ENCODE data around the gene TMC2. TPM values are rescaled to one million over a fixed set of nuclear protein-coding genes. Genes with fewer than 3 reads are reported as not detected.
"Not testable (repeated sequence)": the region's sequence is repeated elsewhere in the genome, so short reads cannot be mapped to it uniquely, and the experiment has no call there.

Gene TMC2
- total RNA-seq, result under 1 TPM in 1 of 2 donors, not detected in 1; 0.25 TPM

GRCh38 chr20:2536560-2536986 is at the start of gene TMC2:
TSS of gene TMC2 (plus strand) at chr20:2536573. CDS start at chr20:2536622, 49 bp downstream.
- H3K36me3 ChIP-seq, result no peaks in the 10 kb centered on the region
- H3K9me3 ChIP-seq, result no peaks in the 10 kb centered on the region
- no peaks in the 10 kb centered on the region for H3K27me3 ChIP-seq
- no peak for TF ChIP-seq CTCF (IDR thresholded peaks at IDR 0.05)
- H3K4me3 ChIP-seq, result no peak within 1 kb of the TSS
- DNase-seq, result no peak
- no peak within 1 kb of the TSS for H3K27ac ChIP-seq
- intact Hi-C loops (cut with DNase I), result no loop called here
- no peak within 1 kb of the TSS for H3K9ac ChIP-seq (ENCODE audit: low read depth in 2 of 2, low read length in 2 of 2)
- H3K4me1 ChIP-seq, result no peaks in the 10 kb centered on the region

GRCh38 chr20:2502808-2503384 is 33.5 kb upstream of the TMC2 start:
- H3K27me3 ChIP-seq; H3K36me3 ChIP-seq; H3K9me3 ChIP-seq; H3K27ac ChIP-seq; H3K9ac ChIP-seq (ENCODE audit: low read depth in 2 of 2, low read length in 2 of 2); H3K4me1 ChIP-seq; H3K4me3 ChIP-seq; intact Hi-C loops (cut with DNase I); DNase-seq: not testable (repeated sequence)

GRCh38 chr20:2504803-2505202 is 31.6 kb upstream of the TMC2 start:
- H3K9me3 ChIP-seq; H3K27ac ChIP-seq; H3K9ac ChIP-seq (ENCODE audit: low read depth in 2 of 2, low read length in 2 of 2); intact Hi-C loops (cut with DNase I); H3K27me3 ChIP-seq; H3K36me3 ChIP-seq; DNase-seq; H3K4me3 ChIP-seq; H3K4me1 ChIP-seq: not testable (repeated sequence)

- H3K36me3 ChIP-seq; H3K4me3 ChIP-seq; H3K9ac ChIP-seq (ENCODE audit: low read depth in 2 of 2, low read length in 2 of 2); intact Hi-C loops (cut with DNase I); H3K27me3 ChIP-seq; H3K4me1 ChIP-seq; DNase-seq; H3K27ac ChIP-seq; H3K9me3 ChIP-seq: not testable (repeated sequence)
Observed at GRCh38 chr20:2506426-2506825, 29.9 kb upstream of the TMC2 start.

- Histone ChIP-seq H3K27me3 (no peaks in the 10 kb centered on the region), H3K27ac (no peak overlapping the region), H3K36me3 (no peaks in the 10 kb centered on the region), H3K9ac (ENCODE audit: low read depth in 2 of 2, low read length in 2 of 2) (no peak overlapping the region), H3K4me1 (peaks cover 4% of the 10 kb centered on the region), H3K9me3 (no peaks in the 10 kb centered on the region), H3K4me3 (peak overlapping the region; percentile 97)
- TF ChIP-seq CTCF (IDR thresholded peaks at IDR 0.05), result no peak
- intact Hi-C loops (cut with DNase I), result no loop called here
- no peak for DNase-seq
Observed at GRCh38 chr20:2507464-2507863, 28.9 kb upstream of the TMC2 start.

- Histone ChIP-seq H3K4me3 (peak overlapping the region; percentile 97), H3K9ac (ENCODE audit: low read depth in 2 of 2, low read length in 2 of 2) (peak overlapping the region; percentile 83 to 90), H3K36me3 (no peaks in the 10 kb centered on the region), H3K27ac (peak overlapping the region; percentile 71), H3K4me1 (peaks cover 4% of the 10 kb centered on the region), H3K27me3 (no peaks in the 10 kb centered on the region), H3K9me3 (no peaks in the 10 kb centered on the region)
- no peak for TF ChIP-seq CTCF (IDR thresholded peaks at IDR 0.05)
- peak; percentile 44 for DNase-seq
- intact Hi-C loops (cut with DNase I), result no loop called here
Observed at GRCh38 chr20:2507875-2508630, 28.3 kb upstream of the TMC2 start.
